SW480 (cell line): ENCODE results near the gene PMPCA.

ENCODE experiments used
- DNase-seq: peaks from one replicate; pipeline ENCODE4 v3.0.0-alpha.2; 2016; ENCODE audit warnings: low spot score

The PMPCA gene

GRCh38 chr9:136410500-136411287 lies at the start of gene PMPCA, which contains the start of gene ENTR1:
TSS of gene PMPCA (plus strand) at chr9:136410658. CDS start at chr9:136410669, 11 bp downstream.
TSS of gene ENTR1 (minus strand) at chr9:136410614. CDS start at chr9:136410397, 217 bp downstream.
- peak; percentile 86 for DNase-seq

- no peak for DNase-seq
Observed at GRCh38 chr9:136361047-136361753, 49.3 kb upstream of the PMPCA start.

- DNase-seq = no peak
Observed at GRCh38 chr9:136361754-136362449, 48.6 kb upstream of the PMPCA start.

- DNase-seq = no peak
Observed at GRCh38 chr9:136362450-136362784, 48.0 kb upstream of the PMPCA start.

GRCh38 chr9:136363106-136363948 lies 47.1 kb upstream of the PMPCA start, which contains the start of gene DNLZ:
TSS of gene DNLZ (minus strand) at chr9:136363744. CDS start at chr9:136363714, 30 bp downstream.
- peak; percentile 91 for DNase-seq

GRCh38 chr9:136363949-136364748 lies 46.3 kb upstream of the PMPCA start:
- DNase-seq = no peak

GRCh38 chr9:136364942-136365774 lies 45.3 kb upstream of the PMPCA start:
- DNase-seq = no peak

- no peak for DNase-seq
Observed at GRCh38 chr9:136365775-136366222, 44.7 kb upstream of the PMPCA start.

GRCh38 chr9:136366826-136367225 lies 43.6 kb upstream of the PMPCA start:
- DNase-seq = no peak

GRCh38 chr9:136367296-136368145 lies 42.9 kb upstream of the PMPCA start:
- no peak for DNase-seq

- no peak for DNase-seq
Observed at GRCh38 chr9:136368190-136368589, 42.3 kb upstream of the PMPCA start.

GRCh38 chr9:136370037-136370436 lies 40.4 kb upstream of the PMPCA start:
- DNase-seq = no peak

GRCh38 chr9:136370687-136371532 lies 39.5 kb upstream of the PMPCA start:
- DNase-seq = no peak

- no peak for DNase-seq
Observed at GRCh38 chr9:136371533-136371880, 39.0 kb upstream of the PMPCA start.

- DNase-seq = no peak
Observed at GRCh38 chr9:136372006-136372405, 38.5 kb upstream of the PMPCA start.

GRCh38 chr9:136372561-136373299 lies 37.7 kb upstream of the PMPCA start:
- peak; percentile 66 for DNase-seq
